NCI-H446 treated with DMSO at 0.1 percent for 48 hours (cell line): ENCODE results near the gene IL12RB2.

Source experiments
- DNase-seq: peaks from one replicate; lab custom pipeline; 2025; lab: John Stamatoyannopoulos, UW

IL12RB2 gene

GRCh38 chr1:67313934-67314671 lies 6.4 kb downstream of the IL12RB2 start:
- no peak for DNase-seq

DNA sequence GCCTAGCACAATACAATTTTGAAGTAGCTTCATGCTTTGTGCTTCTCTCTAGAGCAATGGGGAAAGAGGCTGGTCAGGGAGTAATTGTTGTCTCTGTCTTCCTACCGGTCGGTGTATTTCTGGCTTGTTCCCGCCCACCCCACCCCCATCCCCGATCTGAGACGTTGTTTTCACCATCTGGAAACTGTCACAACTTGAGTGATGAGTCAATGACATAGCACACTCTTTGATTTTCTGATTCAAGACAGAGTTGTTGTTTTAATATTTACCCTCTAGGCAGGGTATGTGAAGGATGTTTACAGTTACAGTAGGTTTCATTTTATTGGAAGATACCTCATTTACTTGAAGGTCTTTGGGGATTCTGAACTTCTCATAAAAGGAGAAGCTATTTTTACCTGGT lies 7.0 kb downstream of the IL12RB2 start:
- DNase-seq: no peak

DNA sequence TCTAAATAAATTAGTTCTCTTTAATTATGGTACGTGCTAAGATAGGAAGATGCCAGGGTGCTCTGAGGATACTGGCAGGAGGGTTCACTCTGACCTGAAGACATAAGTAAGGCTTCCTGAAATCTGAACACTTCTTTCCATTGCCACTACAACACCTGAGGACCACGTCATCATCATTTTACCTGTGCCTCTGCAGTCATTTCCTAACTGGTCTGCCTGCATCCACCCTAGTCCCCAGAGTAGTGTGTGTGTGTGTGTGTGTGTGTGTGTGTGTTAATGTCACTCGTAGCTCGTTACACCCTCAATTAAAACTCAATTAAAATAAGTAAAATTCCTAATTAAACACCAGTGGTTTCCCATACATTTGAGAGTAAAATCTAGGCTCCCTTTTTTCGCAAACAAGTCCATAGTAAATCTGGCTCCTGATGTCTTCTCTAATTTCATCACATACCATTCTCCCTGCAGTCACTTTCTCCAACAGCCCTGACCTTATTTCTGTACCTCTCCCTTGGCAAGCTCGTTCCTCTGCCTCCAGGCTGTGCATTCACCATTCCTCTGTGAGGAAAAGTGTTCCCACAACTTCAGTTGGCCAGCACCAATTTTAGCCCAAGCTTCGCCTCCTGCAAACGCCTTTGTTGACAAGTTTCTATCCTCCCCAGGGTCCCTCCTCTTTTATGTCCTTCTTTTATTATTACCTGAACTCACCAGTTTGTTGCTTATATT lies 8.7 kb downstream of the IL12RB2 start:
- no peak for DNase-seq

- no peak for DNase-seq
Measured at GRCh38 chr1:67316918-67317317, 9.2 kb downstream of the IL12RB2 start.

DNA sequence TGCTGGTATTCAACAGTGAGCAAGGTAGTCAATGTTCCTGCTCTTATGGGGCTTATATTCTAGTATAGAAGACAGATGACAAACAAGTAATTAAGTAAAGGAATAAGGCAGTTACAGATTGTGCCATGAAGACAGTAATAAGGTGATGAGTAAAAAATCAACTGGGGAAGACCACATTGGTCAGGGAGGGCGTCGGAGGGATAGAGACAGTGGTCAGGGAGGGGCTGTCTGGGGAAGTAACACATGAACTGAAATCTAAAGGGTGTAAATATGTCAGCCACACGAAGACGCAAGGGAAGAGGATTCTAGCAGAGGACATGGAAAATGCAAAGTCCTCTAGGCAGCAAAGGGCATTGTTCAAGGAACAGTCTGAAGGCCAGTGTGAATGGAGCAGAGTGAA lies 10.1 kb downstream of the IL12RB2 start:
- DNase-seq: no peak

GRCh38 chr1:67322442-67322841 lies 14.8 kb downstream of the IL12RB2 start:
- DNase-seq: no peak

DNA sequence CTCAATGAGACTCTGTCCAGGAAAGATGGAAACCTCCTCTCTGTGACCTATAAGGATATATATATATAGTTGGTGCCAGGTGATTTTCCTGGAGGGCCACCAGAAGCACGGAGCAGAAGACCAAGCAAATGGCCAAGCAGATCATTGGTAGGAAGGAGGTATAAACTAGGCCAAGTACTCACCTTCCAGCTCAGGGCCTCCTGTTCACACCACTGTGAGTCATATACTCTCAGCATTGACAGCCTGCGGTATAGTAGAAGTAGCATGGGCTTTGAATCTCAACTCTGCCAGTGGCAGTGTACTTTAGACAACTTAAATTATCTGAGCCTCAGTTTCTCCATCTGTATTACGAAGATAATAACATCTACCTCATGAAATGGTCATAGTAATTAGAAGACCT lies 15.4 kb downstream of the IL12RB2 start:
- no peak for DNase-seq

DNA sequence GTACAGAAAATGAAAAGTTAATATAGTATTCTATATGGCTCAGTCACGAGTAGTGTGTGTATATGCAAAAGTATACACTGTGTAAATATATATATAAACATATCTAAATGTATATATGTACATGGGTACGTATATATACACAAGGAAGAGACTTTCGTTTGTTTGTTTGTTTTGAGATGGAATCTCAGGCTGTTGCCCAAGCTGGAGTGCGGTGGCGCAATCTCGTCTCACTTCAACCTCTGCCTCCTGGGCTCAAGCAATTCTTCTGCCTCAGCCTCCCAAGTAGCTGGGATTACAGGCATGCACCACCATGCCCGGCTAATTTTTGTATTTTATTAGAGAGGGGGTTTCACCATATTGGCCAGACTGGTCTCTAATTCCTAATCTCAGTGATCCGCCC lies 16.4 kb downstream of the IL12RB2 start:
- no peak for DNase-seq

GRCh38 chr1:67327864-67328466 lies 20.3 kb downstream of the IL12RB2 start:
- no peak for DNase-seq

- no peak for DNase-seq
Measured at GRCh38 chr1:67332653-67333529, 25.2 kb downstream of the IL12RB2 start.

GRCh38 chr1:67333603-67334002 lies 25.9 kb downstream of the IL12RB2 start:
- DNase-seq: no peak

GRCh38 chr1:67335411-67335810 lies 27.7 kb downstream of the IL12RB2 start:
- no peak for DNase-seq

DNA sequence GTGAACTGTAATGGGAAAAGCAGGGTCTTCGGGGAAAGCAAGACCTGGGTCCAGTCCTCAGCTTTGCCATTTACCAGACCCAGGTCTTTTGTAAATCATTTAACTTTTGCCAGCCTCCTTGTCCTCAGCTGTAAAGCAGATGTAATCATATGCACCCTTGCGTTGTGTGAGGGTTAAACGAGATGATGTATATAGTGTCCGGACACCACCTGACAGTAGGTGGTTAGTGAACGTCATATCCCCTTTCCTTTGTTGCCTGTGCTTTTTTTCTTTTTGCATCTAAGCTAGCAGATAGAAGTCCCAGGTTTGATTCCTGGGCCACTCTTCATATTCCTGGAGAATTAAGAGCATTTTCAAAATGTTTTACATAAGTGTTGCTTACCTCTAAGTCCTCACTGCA lies 28.5 kb downstream of the IL12RB2 start:
- no peak for DNase-seq

- DNase-seq: no peak
Measured at GRCh38 chr1:67336783-67337182, 29.1 kb downstream of the IL12RB2 start.

GRCh38 chr1:67338642-67339041 lies 31.0 kb downstream of the IL12RB2 start:
- DNase-seq: no peak

- no peak for DNase-seq
Measured at GRCh38 chr1:67339623-67340343, 32.1 kb downstream of the IL12RB2 start.

GRCh38 chr1:67342076-67342890 lies 34.6 kb downstream of the IL12RB2 start:
- no peak for DNase-seq

DNA sequence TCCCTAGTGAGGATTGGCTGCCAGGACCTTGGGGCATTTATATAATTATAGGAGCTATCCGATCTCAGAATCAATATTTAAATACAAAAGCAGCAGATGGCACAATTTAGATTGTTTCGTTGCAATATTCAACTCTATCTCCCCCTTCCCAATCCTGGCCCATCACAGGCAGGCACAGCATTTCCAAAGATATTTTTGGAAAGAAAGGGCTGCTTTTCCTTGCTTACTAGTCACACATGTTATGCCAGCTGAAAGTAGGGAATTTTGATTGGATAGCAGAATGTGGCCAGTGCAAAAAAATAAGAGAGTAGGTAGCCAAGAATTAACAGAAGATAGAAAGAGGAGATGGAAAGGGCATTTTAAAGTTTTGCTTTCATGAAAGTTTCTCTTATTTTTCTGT lies 37.9 kb downstream of the IL12RB2 start:
- no peak for DNase-seq

- no peak for DNase-seq
Measured at GRCh38 chr1:67346982-67347381, 39.3 kb downstream of the IL12RB2 start.

DNA sequence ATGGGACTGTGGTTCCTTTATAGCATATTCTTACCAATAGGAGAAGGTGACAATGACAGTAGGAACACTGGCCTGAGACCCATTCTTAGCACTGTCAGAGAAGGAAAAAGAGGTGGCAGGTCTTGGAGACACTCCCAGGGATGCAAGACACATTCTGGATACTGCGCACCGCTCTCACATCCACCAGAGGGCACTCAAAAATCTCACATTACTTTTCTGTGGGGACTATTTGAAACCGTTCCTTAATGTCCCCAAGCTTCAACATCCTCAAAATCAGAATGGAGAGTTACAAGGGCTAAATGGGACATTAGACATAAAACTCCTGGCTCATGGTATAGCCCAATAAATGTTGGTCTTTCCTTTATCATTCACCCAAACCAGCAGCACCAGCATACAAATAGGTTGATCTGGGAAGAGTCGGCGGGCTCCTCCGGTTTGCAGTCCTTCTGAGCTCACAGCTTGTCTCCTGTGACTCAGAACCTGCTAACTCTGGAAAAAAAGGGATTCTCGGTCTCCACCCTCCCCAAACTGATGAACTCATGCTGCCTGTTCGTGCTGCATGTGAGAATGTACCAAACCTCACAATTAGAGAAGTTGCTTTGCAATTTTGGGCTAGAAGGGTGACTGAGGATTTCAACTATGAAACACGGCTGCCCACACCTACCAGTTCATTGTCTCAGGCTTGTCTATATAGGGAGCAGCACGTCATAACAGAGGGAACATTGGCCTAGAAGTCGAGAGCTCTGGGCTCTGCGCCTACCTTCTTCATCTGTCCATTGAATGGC lies 40.2 kb downstream of the IL12RB2 start:
- DNase-seq: peak; percentile 39
